H9 (cell line): ENCODE measurements around the gene EDN3. TPM values are rescaled to one million over a fixed set of nuclear protein-coding genes. Genes with fewer than 3 reads are reported as not detected.

Experiments used
- DNase-seq: peaks from one replicate; pipeline ENCODE4 v3.0.0-alpha.2; 2017
- H2AFZ ChIP-seq: one replicate; pipeline ENCODE4 v1.6.1; 2013; ENCODE audit warnings: mild to moderate bottlenecking, low read length, control low read depth, moderate library complexity
- H2AK5ac ChIP-seq: 2 replicates; pipeline ENCODE4 v1.6.1; 2013; ENCODE audit warnings: low read length, control low read depth, mixed read lengths; ENCODE audit not compliant: insufficient read length
- H2BK120ac ChIP-seq: one replicate; pipeline ENCODE4 v1.6.1; 2013; ENCODE audit warnings: low read depth, mild to moderate bottlenecking, low read length, control low read depth, inconsistent platforms; ENCODE audit not compliant: poor library complexity, severe bottlenecking
- H2BK12ac ChIP-seq: 2 replicates; pipeline ENCODE4 v1.6.1; 2013; ENCODE audit warnings: low read length, control low read depth, mixed read lengths, low read depth; ENCODE audit not compliant: insufficient read length
- H2BK15ac ChIP-seq: 2 replicates; pipeline ENCODE4 v1.6.1; 2013; ENCODE audit warnings: low read depth, low read length, control low read depth
- H2BK20ac ChIP-seq: one replicate; pipeline ENCODE4 v1.6.1; 2013; ENCODE audit warnings: low read depth, mild to moderate bottlenecking, low read length, control low read depth, inconsistent platforms; ENCODE audit not compliant: poor library complexity, severe bottlenecking
- H2BK5ac ChIP-seq: 2 replicates; pipeline ENCODE4 v1.6.1; 2013; ENCODE audit warnings: low read length, control low read depth, mixed read lengths; ENCODE audit not compliant: insufficient read length
- H3K14ac ChIP-seq: 2 replicates; pipeline ENCODE4 v1.6.1; 2013; ENCODE audit warnings: low read length, control low read depth; ENCODE audit not compliant: insufficient read depth
- H3K18ac ChIP-seq: 2 replicates; pipeline ENCODE4 v1.6.1; 2013; ENCODE audit warnings: low read depth, mild to moderate bottlenecking, mixed read lengths, low read length, control low read depth; ENCODE audit not compliant: insufficient read length
- H3K23ac ChIP-seq: 2 replicates; pipeline ENCODE4 v1.6.1; 2013; ENCODE audit warnings: low read length, control low read depth, mixed read lengths, low read depth; ENCODE audit not compliant: insufficient read length
- H3K23me2 ChIP-seq: 2 replicates; pipeline ENCODE4 v1.6.1; 2013; ENCODE audit warnings: low read depth, mild to moderate bottlenecking, mixed read lengths, low read length, control low read depth; ENCODE audit not compliant: insufficient read length, poor library complexity, severe bottlenecking
- H3K27ac ChIP-seq: 2 replicates; pipeline ENCODE4 v1.5.1; 2013; ENCODE audit warnings: low read length, control low read depth, mixed read lengths, low read depth; ENCODE audit not compliant: insufficient read length
- H3K27me3 ChIP-seq: 2 replicates; pipeline ENCODE4 v1.6.1; 2013; ENCODE audit warnings: low read length, control low read depth, inconsistent platforms; ENCODE audit not compliant: insufficient read depth
- H3K4ac ChIP-seq: 2 replicates; pipeline ENCODE4 v1.6.1; 2013; ENCODE audit warnings: low read depth, mild to moderate bottlenecking, control low read depth, inconsistent platforms, low read length, moderate library complexity
- H3K4me1 ChIP-seq: 2 replicates; pipeline ENCODE4 v1.6.1; 2013; ENCODE audit warnings: low read length, control low read depth, inconsistent platforms; ENCODE audit not compliant: insufficient read depth
- H3K4me2 ChIP-seq: 2 replicates; pipeline ENCODE4 v1.6.1; 2013; ENCODE audit warnings: low read length, control low read depth, mixed read lengths; ENCODE audit not compliant: insufficient read length, insufficient read depth
- H3K56ac ChIP-seq: 2 replicates; pipeline ENCODE4 v1.6.1; 2013; ENCODE audit warnings: low read depth, mild to moderate bottlenecking, mixed read lengths, low read length, control low read depth; ENCODE audit not compliant: insufficient read length
- H3K79me1 ChIP-seq: 2 replicates; pipeline ENCODE4 v1.6.1; 2013; ENCODE audit warnings: low read depth, mild to moderate bottlenecking, moderate library complexity, low read length, control low read depth, inconsistent platforms; ENCODE audit not compliant: insufficient read depth, poor library complexity, severe bottlenecking
- H3K79me2 ChIP-seq: 2 replicates; pipeline ENCODE4 v1.6.1; 2013; ENCODE audit warnings: low read length, control low read depth, inconsistent platforms; ENCODE audit not compliant: insufficient read depth
- H3K9ac ChIP-seq: 2 replicates; pipeline ENCODE4 v1.6.1; 2013; ENCODE audit warnings: low read length, control low read depth, mixed read lengths; ENCODE audit not compliant: insufficient read length; ENCODE audit errors: extremely low read depth
- H3K9me3 ChIP-seq: one replicate; pipeline ENCODE4 v1.6.1; 2013; ENCODE audit warnings: low read depth, low read length, inconsistent platforms; ENCODE audit not compliant: control insufficient read depth
- H3T11ph ChIP-seq: one replicate; pipeline ENCODE4 v1.6.1; 2013; ENCODE audit warnings: mild to moderate bottlenecking, low read length, control low read depth, inconsistent platforms
- H4K20me1 ChIP-seq: one replicate; pipeline ENCODE4 v1.6.1; 2013; ENCODE audit not compliant: control insufficient read depth, insufficient read length, insufficient read depth
- H4K5ac ChIP-seq: 2 replicates; pipeline ENCODE4 v1.6.1; 2013; ENCODE audit warnings: low read depth, mild to moderate bottlenecking, mixed read lengths, low read length, control low read depth; ENCODE audit not compliant: insufficient read length
- H4K8ac ChIP-seq: replicated peaks from 2 replicates; pipeline ENCODE4 v1.6.1; 2013; ENCODE audit warnings: low read length, control low read depth, mixed read lengths, low read depth; ENCODE audit not compliant: insufficient read length
- H4K91ac ChIP-seq: 2 replicates; pipeline ENCODE4 v1.6.1; 2013; ENCODE audit warnings: low read depth, mild to moderate bottlenecking, moderate library complexity, mixed read lengths, low read length, control low read depth; ENCODE audit not compliant: insufficient read length
- H3K27ac Mint-ChIP-seq, 3 experiments: 2 replicates in 2 of 3; 3 replicates in 1 of 3; pipeline ENCODE4 v1.8.0; 2020 to 2021; ENCODE audit warnings: mixed read lengths in 3 of 3, mild to moderate bottlenecking in 1 of 3, moderate library complexity in 1 of 3
- H3K27me3 Mint-ChIP-seq: 2 replicates; pipeline ENCODE4 v1.8.0; 2021; ENCODE audit warnings: low read depth, mild to moderate bottlenecking, moderate library complexity, mixed read lengths
- H3K36me3 Mint-ChIP-seq, 3 experiments: 2 replicates in 2 of 3; 3 replicates in 1 of 3; pipeline ENCODE4 v1.8.0; 2020 to 2021; ENCODE audit warnings: low read depth in 3 of 3, mixed read lengths in 3 of 3; ENCODE audit not compliant: insufficient read depth in 1 of 3
- H3K4me1 Mint-ChIP-seq, 2 experiments: 2 replicates each; pipeline ENCODE4 v1.8.0; 2020; ENCODE audit warnings: mixed read lengths in 2 of 2
- H3K4me3 Mint-ChIP-seq, 2 experiments: 2 replicates in 1 of 2; 3 replicates in 1 of 2; pipeline ENCODE4 v1.8.0; 2020 to 2021; ENCODE audit warnings: mild to moderate bottlenecking in 2 of 2, mixed read lengths in 2 of 2, moderate library complexity in 1 of 2
- H3K9me3 Mint-ChIP-seq, 2 experiments: 2 replicates in 1 of 2; 3 replicates in 1 of 2; pipeline ENCODE4 v1.8.0; 2020; ENCODE audit warnings: mild to moderate bottlenecking in 2 of 2, mixed read lengths in 2 of 2, moderate library complexity in 1 of 2
- WGBS: extraction: QIAGEN DNeasy Blood & Tissue Kit; methylation state at CpG from one replicate; pipeline ENCODE4 v1.1.7; 2013; ENCODE audit warnings: missing lambda C conversion rate, low lambda C conversion rate, mixed read lengths; ENCODE audit not compliant: insufficient read length; ENCODE audit errors: extremely low coverage; 5-methylcytosine and 5-hydroxymethylcytosine counted together
- long read RNA-seq: library from polyadenylated mRNA; unstranded; transcript quantifications from one replicate; pipeline ENCODE4 v2.0.0, GENCODE V29; 2020
- total RNA-seq: library from RNA; stranded (reverse); gene quantifications from 2 replicates; pipeline ENCODE4 v1.2.1, GENCODE V29; 2021
- TF ChIP-seq, protein P1 (sequence below): fragments of 200-600 bp; sonication (generic); conservative IDR thresholded peaks from 3 replicates; pipeline ENCODE4 v1.8.0; 2021; ENCODE audit warnings: antibody characterized with exemption, mild to moderate bottlenecking

EDN3 gene
- total RNA-seq, result 0.20 and 0.24 TPM in 2 replicates
- long read RNA-seq, result 0 reads

DNA sequence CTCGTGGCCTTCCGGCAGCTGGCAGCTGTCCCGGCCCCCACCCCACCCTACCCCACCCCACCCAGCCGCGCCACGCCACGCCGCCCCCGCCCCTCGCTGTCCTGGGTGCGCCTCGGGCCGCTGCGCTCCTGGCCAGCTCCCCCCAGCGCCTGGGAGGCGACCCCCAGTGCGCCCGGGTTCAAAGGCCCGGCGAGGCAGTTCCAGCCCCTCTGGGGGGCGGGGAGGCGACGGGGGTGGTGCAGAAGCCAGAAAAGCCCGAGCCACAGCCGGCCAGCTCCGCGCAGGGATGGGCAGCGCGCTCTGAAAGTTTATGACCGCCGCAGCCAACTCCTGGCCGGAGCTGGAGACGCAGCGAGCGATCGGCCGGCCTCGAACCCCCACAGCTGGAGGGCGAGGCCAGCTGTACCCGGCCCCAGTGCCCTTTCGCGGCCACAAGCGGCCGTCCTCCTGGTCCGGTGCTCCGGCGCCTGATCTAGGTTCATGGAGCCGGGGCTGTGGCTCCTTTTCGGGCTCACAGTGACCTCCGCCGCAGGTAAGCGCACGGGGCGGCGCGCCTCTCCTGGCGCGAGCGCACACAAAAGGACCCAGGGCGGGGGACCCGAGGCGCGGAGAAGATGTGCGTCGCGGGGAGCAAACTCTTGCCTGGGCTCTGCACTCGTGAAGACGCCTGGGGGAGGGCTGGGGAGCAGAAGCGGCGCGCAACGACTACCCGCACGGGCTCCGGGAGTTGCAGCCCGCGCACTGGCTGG lies at the start of gene EDN3:
Gene EDN3, plus strand, starts transcription at position 279 of the 749 bp plus-strand sequence. Its CDS starts 202 bp downstream, at position 481.
- peaks cover 2 to 7% of the 10 kb centered on the region in 2 experiments; a peak in 1 of 4 replicates for H3K4me1 Mint-ChIP-seq
- Histone ChIP-seq H3K27me3 (peaks cover 31% of the 10 kb centered on the region; the same call in 1 of the 2 replicates), H4K20me1 (no peaks in the 10 kb centered on the region), H2AK5ac (no peak within 1 kb of the TSS), H3K9ac (no peak within 1 kb of the TSS), H4K91ac (no peak within 1 kb of the TSS), H3K27ac (no peak within 1 kb of the TSS), H3T11ph (no peak within 1 kb of the TSS), H3K79me1 (no peaks in the 10 kb centered on the region), H3K4ac (no peak within 1 kb of the TSS), H3K4me2 (peak within 1 kb of the TSS; percentile 49), H2BK5ac (no peak within 1 kb of the TSS), H2AFZ (no peak within 1 kb of the TSS), H3K14ac (peak within 1 kb of the TSS; percentile 72), H3K18ac (no peak within 1 kb of the TSS), H3K4me1 (no peaks in the 10 kb centered on the region), H3K56ac (no peak within 1 kb of the TSS), H4K8ac (no peak within 1 kb of the TSS), H2BK120ac (no peak within 1 kb of the TSS), H3K79me2 (no peaks in the 10 kb centered on the region), H2BK20ac (no peak within 1 kb of the TSS), H3K9me3 (no peaks in the 10 kb centered on the region), H2BK12ac (no peak within 1 kb of the TSS), H3K23ac (no peak within 1 kb of the TSS), H3K23me2 (no peaks in the 10 kb centered on the region), H4K5ac (no peak within 1 kb of the TSS), H2BK15ac (no peak within 1 kb of the TSS)
- H3K9me3 Mint-ChIP-seq, result no peaks in the 10 kb centered on the region
- H3K36me3 Mint-ChIP-seq, result no peaks in the 10 kb centered on the region
- H3K27ac Mint-ChIP-seq, result no peak within 1 kb of the TSS
- WGBS, result no CpG with 5 or more reads among the region's 77 CpGs
- TF ChIP-seq, protein P1, sequence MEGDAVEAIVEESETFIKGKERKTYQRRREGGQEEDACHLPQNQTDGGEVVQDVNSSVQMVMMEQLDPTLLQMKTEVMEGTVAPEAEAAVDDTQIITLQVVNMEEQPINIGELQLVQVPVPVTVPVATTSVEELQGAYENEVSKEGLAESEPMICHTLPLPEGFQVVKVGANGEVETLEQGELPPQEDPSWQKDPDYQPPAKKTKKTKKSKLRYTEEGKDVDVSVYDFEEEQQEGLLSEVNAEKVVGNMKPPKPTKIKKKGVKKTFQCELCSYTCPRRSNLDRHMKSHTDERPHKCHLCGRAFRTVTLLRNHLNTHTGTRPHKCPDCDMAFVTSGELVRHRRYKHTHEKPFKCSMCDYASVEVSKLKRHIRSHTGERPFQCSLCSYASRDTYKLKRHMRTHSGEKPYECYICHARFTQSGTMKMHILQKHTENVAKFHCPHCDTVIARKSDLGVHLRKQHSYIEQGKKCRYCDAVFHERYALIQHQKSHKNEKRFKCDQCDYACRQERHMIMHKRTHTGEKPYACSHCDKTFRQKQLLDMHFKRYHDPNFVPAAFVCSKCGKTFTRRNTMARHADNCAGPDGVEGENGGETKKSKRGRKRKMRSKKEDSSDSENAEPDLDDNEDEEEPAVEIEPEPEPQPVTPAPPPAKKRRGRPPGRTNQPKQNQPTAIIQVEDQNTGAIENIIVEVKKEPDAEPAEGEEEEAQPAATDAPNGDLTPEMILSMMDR, result no peak
- peak within 1 kb of the TSS; percentile 54 to 77 for H3K4me3 Mint-ChIP-seq
- H3K27me3 Mint-ChIP-seq, result peaks cover 98% of the 10 kb centered on the region
- DNase-seq, result peak; percentile 52
